NCI-H748 treated with DMSO at 0.1 percent for 48 hours (cell line): ENCODE results near the gene DDA1.
A peak's percentile ranks its signal among the peaks of the same experiment; 100 is the strongest.
"Not testable (repeated sequence)": the region's sequence is repeated elsewhere in the genome, so short reads cannot be mapped to it uniquely, and the experiment has no call there.

ENCODE experiments used
- DNase-seq: peaks from one replicate; lab custom pipeline; 2025; lab: John Stamatoyannopoulos, UW

The DDA1 gene

GRCh38 chr19:17309198-17309964 lies at the start of gene DDA1:
Gene DDA1, plus strand, starts transcription at chr19:17309563. Its CDS starts 92 bp downstream, at chr19:17309655.
- peak; percentile 94 for DNase-seq

- DNase-seq, result no peak
Measured at GRCh38 chr19:17259934-17260333, 49.4 kb upstream of the DDA1 start.

- peak; percentile 70 for DNase-seq
Measured at GRCh38 chr19:17260842-17261325, 48.5 kb upstream of the DDA1 start.

GRCh38 chr19:17262557-17262956 lies 46.8 kb upstream of the DDA1 start:
- no peak for DNase-seq

- DNase-seq, result no peak
Measured at GRCh38 chr19:17263712-17264640, 45.4 kb upstream of the DDA1 start.

GRCh38 chr19:17264641-17264979 lies 44.8 kb upstream of the DDA1 start, which contains the start of gene USHBP1:
Gene USHBP1, minus strand, starts transcription at chr19:17264745. Its CDS starts 446 bp downstream, at chr19:17264299.
- no peak for DNase-seq

- no peak for DNase-seq
Measured at GRCh38 chr19:17266026-17266425, 43.3 kb upstream of the DDA1 start.

- no peak for DNase-seq
Measured at GRCh38 chr19:17266589-17266974, 42.8 kb upstream of the DDA1 start.

- DNase-seq, result peak; percentile 92
Measured at GRCh38 chr19:17266975-17267788, 42.2 kb upstream of the DDA1 start, which contains the start of gene BABAM1. Gene BABAM1, plus strand, starts transcription at chr19:17267443. Its CDS starts 1,364 bp downstream, at chr19:17268807.

- no peak for DNase-seq
Measured at GRCh38 chr19:17268754-17269153, 40.6 kb upstream of the DDA1 start.

- DNase-seq, result not testable (repeated sequence)
Measured at GRCh38 chr19:17274892-17275291, 34.5 kb upstream of the DDA1 start.

- no peak for DNase-seq
Measured at GRCh38 chr19:17275441-17276175, 33.8 kb upstream of the DDA1 start.

GRCh38 chr19:17279436-17279835 lies 29.9 kb upstream of the DDA1 start:
- no peak for DNase-seq

GRCh38 chr19:17281391-17282304 lies 27.7 kb upstream of the DDA1 start, which contains the start of gene ANKLE1:
Gene ANKLE1, plus strand, starts transcription at chr19:17281901. Its CDS starts 20 bp downstream, at chr19:17281921.
- DNase-seq, result no peak

GRCh38 chr19:17282488-17283125 lies 26.8 kb upstream of the DDA1 start:
- peak; percentile 48 for DNase-seq

GRCh38 chr19:17283504-17283996 lies 25.8 kb upstream of the DDA1 start:
- no peak for DNase-seq

GRCh38 chr19:17285415-17286135 lies 23.8 kb upstream of the DDA1 start:
- no peak for DNase-seq

- no peak for DNase-seq
Measured at GRCh38 chr19:17286263-17286662, 23.1 kb upstream of the DDA1 start.
